CD1c-positive myeloid dendritic cell (primary cell): ENCODE measurements around the gene UBE2D1.

Experiments
- DNase-seq: peaks from one replicate; pipeline ENCODE4 v3.0.0-alpha.2; 2016; ENCODE audit errors: extremely low spot score

Gene UBE2D1

DNA sequence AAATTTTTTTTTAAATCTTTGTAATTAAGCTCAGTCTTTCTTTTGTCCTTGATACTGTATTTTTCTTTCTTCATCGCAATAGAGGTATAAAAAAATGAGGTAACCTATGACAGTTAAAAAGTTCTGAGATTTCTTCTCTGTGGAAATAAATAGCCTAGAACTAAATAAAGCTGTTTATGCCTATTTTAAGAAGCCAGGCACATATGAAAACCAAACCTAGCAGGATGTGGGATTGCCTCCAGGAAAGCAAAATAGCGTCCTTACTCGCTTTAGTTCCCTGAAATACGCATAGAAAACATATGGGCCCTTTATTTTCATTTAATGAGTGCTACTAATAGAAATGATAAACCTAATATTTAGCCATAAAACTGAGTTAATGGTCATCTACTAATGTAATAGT, 6.6 kb downstream of the UBE2D1 start:
- no peak for DNase-seq

DNA sequence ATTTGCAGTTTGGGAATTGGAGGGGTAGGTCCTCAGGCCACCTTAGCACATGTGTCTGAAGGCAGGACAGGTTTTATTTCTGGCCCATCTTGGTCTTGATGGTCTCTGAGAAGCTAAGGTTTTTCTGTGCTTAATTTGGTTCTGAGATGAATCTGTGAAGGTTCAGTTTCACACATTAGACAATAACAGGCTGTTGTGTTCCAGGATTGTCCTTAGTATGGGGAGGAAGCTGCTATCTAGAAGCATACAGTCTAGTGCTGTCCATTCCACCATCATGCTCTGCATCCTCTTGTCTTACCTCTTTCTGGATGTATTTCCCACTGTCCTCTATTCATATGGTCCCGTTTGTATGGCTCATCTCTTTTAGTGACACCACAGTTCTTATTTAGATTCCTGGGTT, 7.1 kb downstream of the UBE2D1 start:
- no peak for DNase-seq

DNA sequence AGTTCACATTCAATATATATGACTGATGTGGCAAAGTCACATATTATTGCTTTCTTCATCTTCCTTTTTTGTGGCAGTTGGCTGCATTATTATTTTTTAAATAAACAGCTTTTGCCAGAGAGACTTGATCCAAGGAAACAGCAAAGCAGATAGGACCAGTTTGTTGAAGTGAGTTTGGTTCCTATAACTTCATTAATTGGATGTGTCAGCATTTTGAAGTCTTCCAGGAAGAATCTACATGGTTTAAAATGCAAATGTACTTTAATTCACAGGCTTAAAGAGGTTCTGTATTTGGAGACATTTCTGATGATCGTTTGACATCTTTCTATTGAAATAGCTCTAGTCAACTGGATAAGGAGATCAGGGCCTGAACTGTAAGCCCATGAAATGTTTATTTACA, 13.2 kb downstream of the UBE2D1 start:
- no peak for DNase-seq

DNA sequence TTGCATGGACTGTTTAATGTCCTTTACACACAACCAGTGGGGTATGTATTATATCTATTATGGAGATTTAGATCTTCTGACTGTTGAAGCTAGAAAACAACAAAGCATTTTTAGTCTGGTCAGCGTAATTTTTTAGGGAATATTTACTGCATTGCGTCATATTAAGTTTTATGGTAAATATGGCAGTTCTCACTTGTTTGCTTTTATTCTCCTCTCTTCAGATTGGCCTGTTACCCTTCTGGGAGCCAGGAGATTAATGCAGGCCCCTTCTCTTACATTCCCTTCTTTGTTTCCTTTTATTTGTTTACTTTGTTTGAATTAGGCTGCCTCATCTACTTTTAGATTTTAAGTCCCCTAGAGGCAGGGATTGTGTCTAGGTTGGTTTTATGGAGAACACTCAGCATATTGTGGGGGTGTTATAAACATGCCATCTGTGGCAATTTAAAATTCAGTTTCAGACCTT, 13.8 kb downstream of the UBE2D1 start:
- DNase-seq: no peak

DNA sequence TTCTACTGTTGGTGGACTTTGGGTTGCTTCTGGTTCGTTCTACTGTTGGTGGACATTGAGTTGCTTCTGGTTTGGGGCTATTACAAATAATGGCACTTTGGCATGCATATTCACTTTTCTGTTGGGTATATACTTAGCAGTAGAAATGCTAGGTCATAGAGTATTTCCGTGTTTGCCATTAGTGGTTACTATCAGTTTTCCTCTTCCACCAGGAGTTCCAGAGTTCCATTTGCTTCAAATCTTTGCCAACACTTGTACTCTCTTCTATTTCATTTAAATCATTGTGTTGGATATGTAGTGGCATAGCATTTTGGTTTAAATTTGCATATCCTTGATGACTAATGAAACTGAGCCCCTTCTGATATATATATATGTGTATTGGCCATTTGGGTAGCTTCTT, 15.2 kb downstream of the UBE2D1 start:
- DNase-seq: no peak

DNA sequence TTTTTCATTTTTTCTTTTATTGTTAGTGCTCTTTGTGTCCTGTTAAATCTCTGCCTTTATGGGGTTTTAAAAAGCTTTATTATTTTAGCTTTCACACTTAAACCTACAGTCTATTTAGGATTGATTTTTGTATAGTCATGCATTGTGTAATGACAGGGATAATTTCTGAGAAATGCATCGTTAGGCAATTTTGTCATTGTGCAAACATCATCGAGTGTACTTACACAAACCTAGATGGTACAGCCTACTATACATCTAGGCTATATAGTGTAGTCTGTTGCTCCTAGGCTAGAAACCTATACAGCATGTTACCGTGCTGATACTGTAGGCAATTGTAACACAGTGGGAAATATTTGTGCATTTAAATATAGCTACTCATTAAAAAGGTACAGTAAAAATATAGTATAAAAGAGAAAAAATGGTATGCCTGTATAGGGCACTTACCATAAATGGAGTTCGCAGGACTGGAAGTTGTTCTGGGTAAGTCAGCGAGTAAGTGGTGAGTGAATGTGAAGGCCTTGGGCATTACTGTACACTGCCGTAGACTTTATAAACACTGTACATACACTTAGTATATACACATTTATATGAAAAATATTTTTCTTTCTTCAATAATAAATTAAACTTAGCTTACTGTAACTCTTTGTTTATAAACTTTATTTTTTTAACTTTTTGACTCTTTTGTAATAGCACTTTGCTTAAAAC, 16.0 kb downstream of the UBE2D1 start:
- peak; percentile 65 for DNase-seq

DNA sequence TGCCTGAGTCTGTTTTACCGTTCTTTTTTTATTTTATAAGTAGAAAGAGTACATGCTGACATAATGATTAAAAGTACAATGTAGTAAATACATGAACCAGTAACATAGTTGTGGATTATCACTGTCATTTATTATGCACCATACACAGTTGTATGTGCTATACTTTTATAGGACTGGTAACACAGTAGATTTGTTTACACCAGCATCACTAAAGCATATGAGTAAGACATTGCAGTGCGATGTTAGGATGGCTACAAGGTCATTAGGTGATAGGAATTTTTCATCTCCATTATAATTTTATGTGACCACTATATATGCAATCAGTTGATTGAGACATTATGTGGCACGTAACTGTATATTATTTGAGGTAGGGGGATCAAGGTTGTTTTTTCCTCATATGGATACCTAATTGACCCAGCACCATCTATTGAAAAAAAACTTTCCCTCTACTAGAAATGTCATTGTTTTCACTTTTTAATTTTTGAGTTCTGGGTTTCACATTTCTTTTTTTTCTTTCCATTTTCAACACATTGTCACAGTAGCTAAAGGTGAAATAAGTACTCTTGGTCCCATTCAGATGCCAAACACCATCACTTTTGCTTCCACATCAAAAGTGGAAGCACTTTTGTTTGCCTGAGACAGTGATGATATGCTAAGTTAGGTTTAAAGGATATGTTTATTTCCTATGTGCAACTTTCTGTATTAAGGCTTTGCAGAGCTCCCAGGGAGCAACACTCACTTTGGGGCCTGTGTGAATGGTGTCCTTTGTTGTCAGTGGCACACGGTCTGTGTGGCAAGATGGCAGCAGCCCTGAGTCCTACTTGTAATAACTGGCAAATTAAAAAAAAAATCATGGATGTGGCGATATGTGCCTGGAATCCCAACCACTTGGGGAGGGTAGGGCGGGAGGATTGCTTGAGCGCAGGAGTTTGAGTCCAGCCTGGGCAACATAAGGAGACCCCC, 17.1 kb downstream of the UBE2D1 start:
- DNase-seq: no peak

DNA sequence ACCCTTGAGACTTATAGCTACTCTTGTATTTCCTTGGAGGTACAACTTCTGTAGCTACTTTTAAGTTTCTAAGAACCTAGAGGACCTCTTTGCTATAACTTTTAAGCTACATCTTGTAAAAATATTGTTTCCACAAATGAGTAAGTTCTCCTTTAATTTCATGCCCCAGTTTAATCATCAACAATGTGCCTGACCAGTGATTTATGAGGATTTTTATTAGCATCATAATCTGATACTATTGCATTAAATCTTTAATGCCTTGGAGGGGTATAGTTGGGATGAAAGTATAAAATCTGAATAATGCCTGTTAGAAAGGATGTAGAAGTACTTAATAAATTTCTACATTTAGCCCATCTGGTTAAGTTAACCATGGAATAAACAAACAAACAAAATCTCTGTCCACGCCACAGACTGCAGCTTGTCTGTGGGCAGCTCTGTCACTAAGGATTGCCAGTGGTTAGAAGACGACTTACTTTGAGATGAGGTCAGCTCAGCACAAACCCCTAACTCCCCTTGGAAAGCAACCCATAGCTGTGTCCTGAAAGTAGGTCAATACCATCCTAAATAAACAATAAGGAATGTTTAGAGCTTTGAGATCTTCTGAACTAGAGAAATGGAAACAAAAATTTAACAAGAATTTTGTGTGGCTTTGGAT, 18.3 kb downstream of the UBE2D1 start:
- no peak for DNase-seq

DNA sequence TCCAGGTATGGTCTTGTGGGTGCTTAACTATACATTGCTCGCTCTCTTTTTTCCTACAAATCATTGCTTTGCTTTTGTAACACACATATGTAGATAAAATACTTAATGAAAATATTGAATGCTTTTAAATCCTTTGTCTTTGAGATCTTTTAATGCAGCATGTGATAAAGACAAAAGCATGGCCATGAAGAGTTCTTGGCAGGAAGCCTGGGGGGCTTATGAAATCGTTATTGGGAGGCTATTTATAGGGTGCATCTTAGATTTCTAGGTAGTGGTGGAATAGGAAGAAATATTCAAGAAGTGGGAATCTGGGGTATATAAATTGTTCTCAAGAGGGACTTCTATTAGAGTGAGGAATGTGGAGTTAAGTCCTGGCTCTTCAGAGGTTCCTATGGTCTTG, 21.9 kb downstream of the UBE2D1 start:
- no peak for DNase-seq

DNA sequence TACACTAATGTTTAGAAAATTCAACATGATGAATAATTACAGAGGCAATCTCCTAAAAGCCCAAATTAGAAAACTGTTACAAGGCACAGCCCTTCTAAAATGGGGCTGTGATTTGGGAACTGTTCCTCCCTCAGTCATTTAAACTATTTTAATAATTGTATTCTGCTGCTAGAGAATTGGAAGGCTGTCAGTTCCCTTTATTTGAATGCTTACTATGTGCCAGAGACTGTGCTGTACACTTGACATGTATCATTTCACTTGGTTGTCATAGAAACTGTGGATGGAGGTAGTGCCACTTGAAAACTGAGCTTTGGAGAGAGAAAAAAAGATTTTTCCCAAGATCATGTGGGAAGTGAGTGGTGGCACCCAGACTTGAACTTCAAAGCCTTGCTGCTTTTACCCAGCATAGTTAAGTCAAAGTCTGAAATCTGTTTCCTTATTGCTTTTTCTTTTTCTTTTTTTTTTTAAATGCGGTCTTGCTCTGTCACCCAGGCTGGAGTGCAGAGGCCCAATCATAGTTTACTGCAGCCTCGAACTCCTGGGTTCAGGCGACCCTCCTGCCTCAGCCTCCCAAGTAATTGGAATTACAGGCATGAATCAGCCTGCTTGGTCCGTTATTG, 23.6 kb downstream of the UBE2D1 start:
- DNase-seq: no peak

DNA sequence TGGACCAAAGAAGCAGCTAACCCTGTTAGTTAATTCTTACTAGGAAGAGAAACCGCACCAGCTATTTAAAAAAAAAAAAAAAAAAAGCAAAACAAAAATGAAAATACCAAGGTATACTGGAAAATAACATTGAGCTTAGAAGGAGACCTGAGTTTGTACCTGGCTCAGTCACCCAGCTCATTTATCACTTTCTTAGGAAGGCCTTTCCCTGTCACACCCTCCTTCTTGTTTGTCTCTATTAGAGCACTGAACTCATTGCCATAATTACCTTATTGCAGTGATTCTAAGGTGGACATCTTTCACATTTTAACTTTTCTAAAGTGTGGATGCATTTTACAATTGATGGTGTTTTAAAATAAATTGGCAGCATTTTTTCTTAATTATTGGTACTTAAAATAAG, 24.1 kb downstream of the UBE2D1 start:
- DNase-seq: no peak

DNA sequence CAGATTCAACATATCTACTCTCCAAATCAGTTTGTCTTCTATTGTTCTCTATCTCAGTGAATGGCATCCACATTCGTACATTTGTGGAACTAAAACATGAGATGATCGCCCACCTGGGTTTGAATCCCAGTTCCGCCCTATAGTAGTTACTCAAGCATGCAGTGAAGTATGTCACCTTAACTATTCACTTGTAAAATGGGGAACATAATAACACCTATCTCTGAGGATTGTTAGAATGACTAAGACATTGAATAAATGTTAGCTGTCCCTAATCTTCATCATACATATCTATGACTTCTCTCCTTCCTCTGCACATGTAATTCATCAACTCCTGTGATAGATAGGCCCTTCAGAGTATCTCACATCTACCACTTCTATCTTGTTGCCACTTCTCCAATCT, 24.7 kb downstream of the UBE2D1 start:
- no peak for DNase-seq

DNA sequence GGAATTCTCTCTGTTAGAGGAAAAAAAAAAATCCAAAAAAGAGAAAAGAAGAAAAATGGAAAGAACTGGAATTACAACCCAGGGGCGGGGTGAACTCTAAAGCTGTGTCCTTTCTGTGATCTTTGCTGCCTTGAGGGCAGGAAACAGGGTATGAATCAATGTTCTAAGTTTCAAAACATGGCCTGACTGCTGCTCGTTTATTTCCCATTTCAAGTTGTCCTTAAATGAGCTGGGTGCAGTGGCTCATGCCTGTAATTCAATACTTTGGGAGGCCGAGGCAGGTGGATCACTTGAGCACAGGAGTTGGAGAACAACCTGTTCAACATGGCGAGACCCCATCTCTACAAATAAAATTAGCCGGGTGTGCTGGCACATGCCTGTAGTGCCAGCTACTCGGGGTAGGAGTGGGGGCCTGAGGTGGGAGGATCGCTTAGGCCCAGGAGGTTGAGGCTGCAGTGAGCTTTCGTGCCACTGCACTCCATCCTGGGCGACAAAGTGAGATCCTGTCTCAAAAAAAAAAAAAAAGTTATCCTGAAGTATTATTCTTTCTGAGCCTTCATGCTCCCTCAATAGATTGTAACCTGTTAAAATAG, 25.7 kb downstream of the UBE2D1 start:
- no peak for DNase-seq

DNA sequence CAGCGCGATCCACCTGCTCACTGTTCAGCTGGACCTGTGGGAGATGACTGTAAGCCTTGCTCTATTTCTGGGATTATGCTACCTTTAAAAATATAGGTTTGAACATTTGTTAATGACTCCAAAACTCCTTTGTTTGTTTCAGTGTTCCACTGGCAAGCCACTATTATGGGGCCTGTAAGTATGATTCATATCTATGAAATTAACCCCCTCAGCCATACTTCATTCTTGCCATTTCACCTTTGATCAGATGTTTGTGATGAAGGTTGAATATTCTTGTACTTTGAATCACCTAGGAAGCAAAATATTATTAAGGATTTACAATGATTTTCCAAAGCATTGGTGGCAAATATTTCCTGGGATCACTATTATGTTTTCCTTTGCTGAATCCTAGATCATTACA, 26.5 kb downstream of the UBE2D1 start:
- DNase-seq: no peak

DNA sequence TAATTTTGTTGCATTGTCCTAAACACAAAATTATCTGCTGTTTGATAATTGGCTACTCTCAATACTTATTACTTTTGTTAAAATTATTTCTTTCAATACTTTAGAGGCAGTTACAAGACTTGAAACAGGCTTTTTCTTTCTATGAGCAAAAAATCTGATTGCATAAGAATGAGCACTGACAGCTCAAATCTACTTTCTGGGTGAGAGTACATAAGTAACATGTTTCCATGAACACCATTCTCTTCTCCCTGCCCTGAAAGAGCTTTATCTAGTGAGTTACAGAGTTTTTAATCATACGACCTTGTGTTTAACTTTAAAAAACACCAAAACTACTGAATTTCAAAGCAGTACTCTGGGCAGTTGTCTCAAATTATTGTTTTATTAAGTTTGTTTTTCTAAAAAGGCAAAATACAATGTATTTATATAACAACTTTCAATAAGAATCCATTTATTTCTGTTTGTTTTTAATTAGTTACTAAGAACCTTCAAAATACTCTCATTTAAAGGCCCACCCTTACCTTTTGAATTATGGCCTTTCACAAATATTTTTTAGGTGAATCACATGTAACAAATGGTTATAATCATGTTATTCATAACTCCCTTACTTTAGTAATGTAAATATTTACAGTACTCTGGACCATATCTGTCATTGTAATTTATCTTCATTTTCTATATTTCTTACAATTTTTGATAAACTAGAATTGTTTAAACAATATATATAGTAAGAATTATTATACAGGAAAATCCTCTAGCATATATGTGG, 27.4 kb downstream of the UBE2D1 start:
- DNase-seq: no peak

DNA sequence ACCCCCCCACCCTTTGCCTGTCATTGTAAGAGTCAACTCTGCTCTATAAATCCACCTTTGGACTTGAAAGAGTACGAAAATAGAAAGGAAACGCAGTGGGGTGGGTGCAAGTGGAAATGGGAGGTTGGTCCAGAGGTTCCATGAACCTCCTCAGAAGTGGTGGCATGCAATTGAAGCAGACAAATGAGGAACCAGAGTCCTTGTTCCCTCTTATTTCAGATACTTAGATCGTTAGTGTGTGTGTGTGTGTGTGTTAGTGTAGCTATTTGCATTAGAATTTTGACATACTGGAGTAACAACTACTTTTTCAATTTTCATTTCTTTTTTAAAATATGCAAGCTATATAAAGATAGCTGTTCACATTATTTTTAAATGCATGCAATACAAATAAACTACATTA, 32.3 kb downstream of the UBE2D1 start:
- DNase-seq: peak; percentile 63

DNA sequence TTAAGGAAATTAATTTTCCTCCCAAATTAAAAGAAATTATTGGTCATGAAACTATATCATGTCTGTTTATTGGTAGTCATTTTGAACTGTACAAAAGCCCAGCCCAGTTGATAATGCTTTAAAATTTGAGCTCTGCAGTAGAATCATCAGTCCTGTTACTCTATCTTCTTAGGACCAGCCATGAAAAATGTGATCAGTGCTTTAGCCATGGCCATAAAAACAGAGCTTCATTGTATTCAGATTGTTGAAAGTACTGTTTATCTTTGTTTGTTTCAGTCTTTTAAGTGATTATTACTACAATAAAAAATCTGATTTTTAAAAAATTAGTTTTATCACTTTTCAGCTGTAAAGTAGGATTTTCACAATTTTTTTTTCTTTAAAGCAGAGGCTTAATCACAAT, 36.7 kb downstream of the UBE2D1 start:
- DNase-seq: no peak

DNA sequence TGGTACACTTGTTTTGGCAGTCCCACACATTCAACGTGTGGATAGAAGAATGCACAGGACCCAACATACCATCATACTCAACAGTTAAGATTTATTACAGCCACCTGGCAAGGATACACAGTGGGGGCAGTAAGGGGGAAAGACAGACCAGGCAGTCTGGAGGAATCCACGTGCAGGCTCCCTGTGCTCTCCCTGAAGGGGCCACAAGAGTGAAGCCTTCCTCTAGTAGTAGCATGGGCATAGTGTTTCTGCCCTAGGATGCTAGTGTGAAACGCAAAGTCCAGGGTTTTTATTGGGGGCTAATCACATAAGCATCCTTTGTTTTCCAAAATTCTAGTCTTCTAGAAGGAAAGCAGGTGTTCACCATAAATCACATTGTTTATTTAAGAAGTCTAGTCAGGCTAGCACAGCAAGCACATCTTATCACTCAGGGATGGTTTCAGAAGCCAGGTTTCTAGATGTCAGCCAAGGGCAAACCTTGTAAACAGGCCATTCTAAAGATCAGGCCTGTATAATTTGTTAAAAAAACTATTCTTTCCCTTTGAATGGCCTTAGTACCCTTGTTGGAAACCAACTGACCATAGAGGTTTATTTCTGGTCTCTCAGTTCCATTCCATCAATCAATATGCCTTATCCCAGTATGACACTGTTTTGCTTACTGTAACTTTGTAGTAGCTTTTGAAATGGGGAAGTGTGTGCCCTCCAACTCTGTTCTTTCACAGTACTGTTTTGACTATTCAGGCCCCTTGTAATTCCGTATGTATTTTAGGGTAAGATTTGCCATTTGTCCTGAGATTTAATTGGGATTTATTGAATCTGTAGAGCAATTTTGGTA, 38.0 kb downstream of the UBE2D1 start:
- DNase-seq: no peak

DNA sequence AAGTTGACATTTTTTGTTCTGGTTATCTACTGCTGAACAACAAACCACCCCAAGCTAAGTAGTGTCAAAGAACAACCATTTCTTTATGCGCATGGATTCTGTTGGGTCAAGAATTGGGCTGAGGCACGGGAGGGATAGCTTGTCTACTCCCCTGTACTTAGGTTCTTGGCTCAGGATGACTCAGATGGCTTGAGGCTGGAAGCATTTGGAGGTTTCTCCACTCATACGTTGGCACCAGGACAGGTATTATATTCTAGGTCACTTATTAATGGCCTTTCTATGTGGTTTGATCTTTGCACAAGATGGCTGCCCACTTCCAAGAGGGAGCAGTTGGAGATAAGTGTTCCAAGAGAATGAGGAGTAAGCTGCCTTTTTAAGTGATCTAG, 38.6 kb downstream of the UBE2D1 start:
- DNase-seq: no peak

DNA sequence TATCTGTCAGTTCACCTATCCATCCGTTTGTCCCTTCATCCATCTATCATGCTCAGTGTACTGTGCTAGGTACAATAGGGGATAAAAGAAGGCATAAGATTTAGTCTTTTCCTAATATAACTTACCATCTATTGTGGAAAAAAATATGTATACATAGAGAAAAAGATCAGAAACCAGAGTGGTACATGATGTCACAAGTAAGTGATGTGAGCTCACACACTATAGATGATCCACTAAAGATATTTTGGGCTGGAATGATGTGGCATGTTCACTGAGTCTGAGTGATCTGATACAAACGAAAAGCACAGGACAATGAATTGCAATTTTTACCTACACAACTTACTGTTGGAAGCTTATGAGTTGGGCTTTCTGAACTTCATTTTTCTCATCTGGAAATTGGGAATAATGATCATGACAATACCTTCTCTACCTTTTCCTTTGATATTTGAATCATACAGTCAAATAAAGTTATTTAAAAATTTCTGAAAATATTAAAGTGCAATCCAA, 47.7 kb downstream of the UBE2D1 start:
- no peak for DNase-seq
